Sciatic nerve (tissue), 2 donors: ENCODE data around the gene PAPLN. TPM values are rescaled to one million over a fixed set of nuclear protein-coding genes. Genes with fewer than 3 reads are reported as not detected.
A peak's percentile ranks its signal among the peaks of the same experiment; 100 is the strongest.

Source experiments
- ATAC-seq: fragments of 200-7000 bp; cut with Tn5 transposase; one replicate; pipeline ENCODE4 v1.9.1; 2020; ENCODE audit warnings: mild to moderate bottlenecking, moderate library complexity
- DNase-seq: peaks from one replicate; pipeline ENCODE4 v3.0.0-alpha.2; 2020; ENCODE audit warnings: low spot score
- intact Hi-C: fragments of 100-400 bp; cut with DNase I; formaldehyde crosslinking; loops from one replicate; pipeline ENCODE4 v1.14.2; 2022
- total RNA-seq: library from RNA; stranded (reverse); fragmentation: NEBNext Ultra II Directional; extraction: Animal tissue kit (Norgen Biotek cat#: 25700); gene quantifications from one replicate; pipeline ENCODE4 v1.2.1, GENCODE V29; 2021
- donor health status: DM: no; HTN: no; CAD: no.
- donor health status: DM: no; HTN: no; CAD: no.

PAPLN gene
- total RNA-seq, 1 donor from 2014 or later: 115 TPM

DNA sequence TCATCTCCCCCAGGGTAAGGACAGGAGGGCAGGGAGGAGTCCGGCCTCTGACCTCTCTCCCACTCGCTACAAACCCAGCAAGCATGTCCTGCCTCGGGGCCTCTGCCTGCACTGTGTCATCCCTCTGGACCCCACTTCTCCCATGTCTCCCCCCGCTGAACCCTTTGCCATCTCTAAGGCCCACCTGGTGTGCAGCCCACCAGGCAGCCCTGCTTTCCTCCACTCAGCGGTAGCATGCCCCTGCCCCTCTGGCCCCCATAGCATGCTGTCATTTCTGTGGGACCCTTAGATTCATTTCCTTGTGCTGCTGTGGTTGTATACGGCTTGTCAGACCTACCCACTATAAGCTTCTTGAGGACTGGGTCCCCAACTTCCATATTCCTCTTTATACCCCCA, 17.7 kb downstream of the PAPLN start:
- ATAC-seq (no peak), DNase-seq (no peak)
- intact Hi-C loops: no loop called here

GRCh38 chr14:73255693-73256225, 18.5 kb downstream of the PAPLN start:
- intact Hi-C loops: no loop called here
- DNase-seq (no peak), ATAC-seq (no peak)

DNA sequence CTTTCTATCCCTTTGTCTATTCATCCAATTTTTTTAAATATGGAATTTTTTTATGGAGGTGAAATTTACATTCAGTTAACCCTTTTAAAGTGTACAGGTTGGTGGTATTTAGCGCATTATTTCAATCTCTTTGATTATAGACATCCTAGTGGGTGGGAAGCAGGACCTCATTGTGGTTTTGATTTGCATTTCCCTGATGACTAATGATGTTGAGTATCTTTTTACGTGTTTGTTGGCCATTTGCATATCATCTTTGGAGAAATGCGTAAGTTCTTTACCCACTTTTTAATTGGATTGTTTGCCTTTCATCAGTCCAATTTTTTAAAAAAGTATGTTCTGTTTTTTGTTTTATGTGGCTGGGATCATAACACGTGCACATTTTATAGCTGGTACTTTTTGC, 20.8 kb downstream of the PAPLN start:
- intact Hi-C loops: no loop called here
- no peak for DNase-seq
- ATAC-seq: no peak

- intact Hi-C loops: no loop called here
- no peak for ATAC-seq
- DNase-seq: no peak
Measured at GRCh38 chr14:73258845-73259611, 21.7 kb downstream of the PAPLN start.

DNA sequence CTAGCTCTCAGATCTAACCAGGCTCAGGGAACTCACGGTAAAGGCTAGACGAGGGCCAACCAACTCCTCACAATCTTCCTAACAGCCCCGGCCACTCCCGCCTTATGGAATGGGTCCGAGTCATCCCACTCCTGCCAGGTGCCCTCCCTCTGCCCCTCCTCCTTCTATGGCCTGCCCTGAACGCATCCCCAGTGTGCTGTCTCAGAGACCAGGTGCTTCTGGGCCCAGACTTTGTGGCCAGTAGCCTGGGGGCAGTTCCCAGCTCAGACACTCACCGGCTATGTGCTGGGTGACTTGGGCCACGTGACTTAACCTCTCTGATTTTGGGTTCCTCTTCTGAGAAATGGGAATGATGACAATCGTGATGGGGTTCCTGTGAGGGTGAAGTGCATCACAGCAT, 22.5 kb downstream of the PAPLN start:
- intact Hi-C loops: no loop called here
- no peak for ATAC-seq
- DNase-seq: no peak

DNA sequence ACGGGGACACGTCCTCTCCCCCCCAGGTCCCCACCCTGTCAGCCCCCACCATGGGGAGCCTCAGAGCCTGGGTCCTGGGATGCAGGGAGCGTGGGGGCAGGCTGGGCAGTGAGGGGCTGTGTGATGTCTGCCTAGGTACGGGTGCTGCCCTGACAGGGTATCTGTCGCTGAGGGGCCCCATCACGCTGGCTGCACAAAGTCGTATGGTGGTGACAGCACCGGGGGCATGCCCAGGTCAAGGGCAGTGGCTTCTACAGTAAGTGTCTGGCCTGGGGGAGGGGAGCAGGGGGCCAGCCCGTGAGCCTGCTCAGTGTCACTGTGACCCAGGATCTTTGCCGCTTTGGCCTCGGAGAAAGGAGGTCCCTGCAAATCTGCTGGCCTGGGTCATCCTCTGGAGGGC, 23.3 kb downstream of the PAPLN start:
- DNase-seq (no peak), ATAC-seq (no peak)
- intact Hi-C loops: no loop called here

DNA sequence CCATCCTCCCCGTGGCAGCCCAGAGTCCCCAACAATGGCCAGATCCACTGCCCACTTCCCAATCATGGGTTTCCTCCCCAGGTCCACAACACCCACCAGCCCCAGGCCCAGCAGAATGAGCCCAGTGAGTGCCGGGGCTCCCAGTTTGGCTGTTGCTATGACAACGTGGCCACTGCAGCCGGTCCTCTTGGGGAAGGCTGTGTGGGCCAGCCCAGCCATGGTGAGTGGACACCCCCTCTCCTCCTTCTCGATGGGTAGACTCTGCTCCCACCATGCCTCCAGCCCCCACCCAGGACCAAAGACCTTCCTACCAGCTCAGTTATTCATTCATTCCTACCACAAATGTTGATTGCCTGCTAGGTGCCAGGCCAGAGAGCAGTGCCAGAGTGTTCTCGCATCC, 23.8 kb downstream of the PAPLN start:
- ATAC-seq (peak; percentile 13), DNase-seq (no peak)

DNA sequence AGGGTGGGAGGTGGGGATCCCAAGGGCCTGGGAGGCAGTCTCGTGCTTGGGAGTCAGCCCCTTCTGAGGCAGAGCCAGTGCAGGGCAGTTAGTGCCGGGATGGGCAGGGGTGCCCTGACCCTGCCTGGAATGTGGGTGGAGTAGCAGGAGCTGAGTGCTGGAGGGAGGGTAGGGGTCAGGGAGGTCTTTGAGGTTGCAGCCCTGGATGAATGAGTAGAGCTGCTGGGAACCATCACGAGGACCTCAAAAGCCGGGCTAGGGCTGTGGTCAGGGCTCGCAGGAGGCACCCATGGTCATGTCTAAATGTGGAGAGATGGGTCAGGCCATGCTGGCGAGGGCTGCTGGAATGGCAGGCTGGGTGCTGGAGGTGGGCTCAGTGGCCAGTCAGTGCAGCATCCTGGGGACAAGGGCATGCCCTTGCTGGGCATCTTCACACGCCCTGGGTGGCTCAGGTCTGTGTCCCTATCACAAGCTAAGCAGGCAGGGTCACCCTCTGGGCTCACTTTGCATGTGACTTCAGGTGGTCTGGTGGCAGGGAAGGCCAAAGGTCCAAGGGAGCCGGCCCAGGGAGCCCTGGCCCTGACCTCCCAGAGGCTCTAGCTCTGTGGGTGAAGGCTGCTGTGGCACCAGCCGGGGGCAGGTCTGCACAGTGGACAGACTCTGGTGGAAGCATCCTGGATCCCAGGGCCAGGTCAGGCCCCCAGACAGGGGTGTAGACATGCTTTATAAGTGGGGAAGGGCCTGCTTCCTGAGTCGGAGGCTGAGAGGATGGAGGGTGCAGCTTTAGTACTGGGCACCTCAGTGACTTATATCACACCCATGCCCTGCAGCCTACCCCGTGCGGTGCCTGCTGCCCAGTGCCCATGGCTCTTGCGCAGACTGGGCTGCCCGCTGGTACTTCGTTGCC, 24.5 kb downstream of the PAPLN start:
- intact Hi-C loops: no loop called here
- DNase-seq (no peak), ATAC-seq (peak; percentile 55)

More for the DNA sequence above, 23.8 kb downstream of the PAPLN start:
- intact Hi-C loops: no loop called here

GRCh38 chr14:73262427-73263183, 25.3 kb downstream of the PAPLN start:
- no peak for DNase-seq
- intact Hi-C loops: no loop called here
- ATAC-seq: no peak

DNA sequence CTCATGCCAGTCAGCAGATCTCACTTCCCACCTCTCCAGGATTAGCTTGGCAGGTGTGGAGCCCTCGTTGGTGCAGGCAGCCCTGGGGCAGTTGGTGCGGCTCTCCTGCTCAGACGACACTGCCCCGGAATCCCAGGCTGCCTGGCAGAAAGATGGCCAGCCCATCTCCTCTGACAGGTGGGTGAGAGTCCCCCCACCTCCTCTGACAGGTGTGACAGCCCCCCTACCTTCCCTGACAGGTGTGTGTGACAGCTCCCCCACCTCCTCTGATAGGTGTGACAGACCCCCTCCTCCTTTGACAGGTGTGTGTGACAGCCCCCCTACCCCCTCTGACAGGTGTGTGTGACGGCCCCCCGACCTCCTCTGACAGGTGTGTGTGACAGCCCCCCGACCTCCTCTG, 26.3 kb downstream of the PAPLN start:
- no peak for ATAC-seq
- no peak for DNase-seq
- intact Hi-C loops: no loop called here

DNA sequence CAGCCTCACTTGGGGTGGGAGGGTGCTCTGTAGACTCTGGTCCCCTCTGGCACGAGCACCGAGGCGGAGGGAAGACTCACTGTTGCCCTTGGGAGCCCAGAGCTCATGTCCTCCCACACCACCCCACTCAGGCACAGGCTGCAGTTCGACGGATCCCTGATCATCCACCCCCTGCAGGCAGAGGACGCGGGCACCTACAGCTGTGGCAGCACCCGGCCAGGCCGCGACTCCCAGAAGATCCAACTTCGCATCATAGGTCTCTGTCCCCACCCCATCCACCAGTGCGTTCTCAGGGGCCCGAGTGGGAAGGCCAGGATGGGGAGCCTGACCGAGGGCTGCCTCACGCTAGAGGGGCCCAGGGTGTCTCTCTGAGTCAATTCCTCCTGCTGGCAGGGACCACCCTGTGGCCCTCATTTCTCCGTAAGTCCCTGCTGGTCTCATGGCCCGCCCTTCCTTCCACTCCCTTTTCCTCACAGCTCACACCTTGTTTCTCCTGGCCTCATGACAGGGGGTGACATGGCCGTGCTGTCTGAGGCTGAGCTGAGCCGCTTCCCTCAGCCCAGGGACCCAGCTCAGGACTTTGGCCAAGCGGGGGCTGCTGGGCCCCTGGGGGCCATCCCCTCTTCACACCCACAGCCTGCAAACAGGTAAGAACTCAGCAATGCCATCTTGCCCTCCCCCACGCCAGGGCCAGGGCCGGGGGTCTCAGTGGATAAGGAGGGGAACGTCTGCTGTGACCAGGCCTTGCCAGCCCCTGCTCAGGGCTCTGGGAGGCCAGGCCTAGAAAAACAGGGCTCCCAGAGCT, 27.0 kb downstream of the PAPLN start:
- DNase-seq (no peak), ATAC-seq (no peak)
- intact Hi-C loops: no loop called here

DNA sequence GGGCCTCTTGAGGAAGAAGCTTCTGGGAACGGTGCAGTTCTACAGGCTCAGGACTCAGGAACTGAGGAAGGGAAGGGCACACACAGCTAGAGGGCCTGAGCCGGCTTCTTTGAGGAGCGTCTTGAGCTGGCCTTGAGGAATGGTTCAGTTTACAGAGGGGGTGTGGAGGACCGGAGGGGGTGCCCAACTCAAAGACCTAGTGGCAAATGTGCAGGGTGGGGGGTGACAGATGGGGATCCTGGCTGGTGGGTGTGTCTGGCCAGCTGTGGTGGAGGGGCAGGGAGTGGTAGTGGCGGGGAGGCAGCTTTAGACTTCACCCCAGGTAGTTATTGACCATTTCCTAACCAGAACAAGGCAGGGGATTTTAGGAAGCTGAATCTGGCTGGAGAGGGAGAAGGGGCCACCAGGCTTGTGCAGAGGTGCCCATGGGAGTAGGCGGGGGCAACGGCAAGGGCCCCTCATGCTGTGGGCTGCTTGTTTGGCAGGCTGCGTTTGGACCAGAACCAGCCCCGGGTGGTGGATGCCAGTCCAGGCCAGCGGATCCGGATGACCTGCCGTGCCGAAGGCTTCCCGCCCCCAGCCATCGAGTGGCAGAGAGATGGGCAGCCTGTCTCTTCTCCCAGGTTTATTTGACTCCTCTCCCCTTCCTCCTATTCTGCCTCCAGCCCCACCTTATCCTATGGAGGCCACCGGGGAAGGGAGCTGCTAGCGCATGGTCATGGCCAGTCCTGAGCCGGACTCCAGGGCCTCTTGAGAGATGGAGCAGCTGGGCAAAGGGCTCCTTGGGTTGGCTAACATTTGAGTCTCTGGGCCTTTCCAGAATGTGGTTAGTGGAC, 27.8 kb downstream of the PAPLN start:
- DNase-seq (no peak), ATAC-seq (no peak)
- intact Hi-C loops: no loop called here

DNA sequence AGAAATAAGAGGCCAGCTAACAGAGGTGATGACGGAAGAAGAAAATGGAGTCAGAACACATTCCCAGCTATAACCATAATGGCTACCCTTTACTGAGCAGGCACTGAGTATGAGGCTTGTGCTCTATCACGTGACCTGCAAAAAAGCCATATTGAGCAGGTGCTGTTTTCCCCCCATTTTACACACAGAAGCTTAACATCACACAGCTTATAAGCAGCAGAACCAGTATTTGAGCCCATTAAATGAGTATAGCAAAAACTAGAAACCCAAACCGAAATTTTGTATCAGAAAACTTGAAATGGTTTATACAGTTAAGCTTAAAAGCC, 28.4 kb downstream of the PAPLN start:
- intact Hi-C loops: no loop called here
- DNase-seq (no peak), ATAC-seq (no peak)

DNA sequence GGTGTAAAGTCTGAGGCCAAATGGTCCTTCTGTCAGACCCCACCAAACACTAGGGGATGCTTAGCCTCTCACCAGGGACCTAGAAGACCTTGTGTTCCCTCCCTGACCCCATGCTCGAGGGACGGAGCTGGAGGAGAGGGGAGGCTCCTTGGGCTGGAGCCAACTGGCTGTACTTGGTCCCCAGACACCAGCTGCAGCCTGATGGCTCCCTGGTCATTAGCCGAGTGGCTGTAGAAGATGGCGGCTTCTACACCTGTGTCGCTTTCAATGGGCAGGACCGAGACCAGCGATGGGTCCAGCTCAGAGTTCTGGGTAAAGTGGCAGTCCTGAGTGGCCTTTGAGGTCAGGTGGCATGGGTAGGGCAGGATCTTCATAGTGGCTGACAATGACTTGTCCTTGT, 29.0 kb downstream of the PAPLN start:
- intact Hi-C loops: no loop called here
- ATAC-seq (no peak), DNase-seq (no peak)

- ATAC-seq (no peak), DNase-seq (no peak)
- intact Hi-C loops: no loop called here
Measured at GRCh38 chr14:73267474-73267873, 30.2 kb downstream of the PAPLN start.

DNA sequence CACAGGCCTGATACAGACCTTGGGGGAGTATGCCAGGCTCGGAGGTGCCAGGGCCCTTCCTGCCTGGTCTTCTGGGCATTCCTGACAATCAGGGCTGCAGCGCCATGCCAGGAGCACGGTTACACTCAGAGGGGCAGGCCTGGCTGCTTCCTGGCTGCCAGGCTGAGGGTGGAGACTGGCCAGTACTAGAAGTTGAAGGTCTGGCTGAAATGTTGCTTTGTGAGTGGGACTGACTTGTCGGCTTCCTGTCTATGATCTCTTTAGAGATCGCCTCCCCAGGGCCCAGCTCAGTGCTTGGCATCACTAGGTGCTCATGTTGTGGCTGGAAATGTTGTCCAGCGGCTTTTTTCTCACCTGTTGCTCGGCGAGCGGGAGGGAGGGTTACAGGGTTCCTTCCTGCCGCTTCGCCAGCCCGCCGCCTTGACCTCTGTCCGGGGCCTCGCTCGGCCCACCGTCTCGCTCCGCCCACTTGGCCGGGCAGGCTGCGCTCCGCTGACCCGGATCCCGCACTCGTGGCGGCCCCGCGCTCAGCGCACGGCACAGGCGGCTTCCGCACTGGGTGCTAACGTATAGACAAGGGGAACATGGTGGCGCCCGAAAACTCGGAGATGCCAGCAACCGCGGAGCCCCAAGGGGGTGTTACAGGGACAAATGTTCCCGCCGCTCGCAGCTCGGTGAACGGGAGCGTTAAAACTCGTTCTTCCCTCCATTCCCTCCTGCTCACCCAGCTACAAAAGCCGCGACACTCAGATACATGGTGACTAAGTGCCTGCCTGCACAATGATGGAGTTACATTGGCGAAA, 32.6 kb downstream of the PAPLN start:
- DNase-seq: peak; percentile 74
- peak; percentile 72 for ATAC-seq
- intact Hi-C loops: no loop called here

GRCh38 chr14:73272393-73272792, 35.1 kb downstream of the PAPLN start:
- intact Hi-C loops: no loop called here
- no peak for DNase-seq

More at GRCh38 chr14:73272393-73272792, 35.1 kb downstream of the PAPLN start:
- peak; percentile 31 for ATAC-seq
